WERI-Rb-1 (cell line): Measurements from ENCODE around the gene SEPTIN8.
A peak's percentile ranks its signal among the peaks of the same experiment; 100 is the strongest.

ENCODE experiments used
- DNase-seq: peaks from one replicate; pipeline ENCODE4 v3.0.0-alpha.2; 2020
- H3K27ac ChIP-seq: fragments of 250-450 bp; sonication (Bioruptor Pico); 2 replicates; pipeline ENCODE4 v1.5.1; 2020; ENCODE audit warnings: mild to moderate bottlenecking, moderate library complexity
- H3K27me3 ChIP-seq: fragments of 250-450 bp; sonication (Bioruptor Pico); 2 replicates; pipeline ENCODE4 v1.5.1; 2021; ENCODE audit warnings: mild to moderate bottlenecking, low read depth, moderate library complexity; ENCODE audit not compliant: insufficient read depth, severe bottlenecking
- H3K36me3 ChIP-seq: fragments of 250-450 bp; sonication (Bioruptor Pico); 2 replicates; pipeline ENCODE4 v1.5.1; 2020; ENCODE audit warnings: mild to moderate bottlenecking, moderate library complexity
- H3K4me3 ChIP-seq: 2 replicates; pipeline ENCODE4 v1.5.1; 2011; ENCODE audit warnings: low read depth, mild to moderate bottlenecking, control low read depth, low read length
- H3K9me3 ChIP-seq: fragments of 250-450 bp; sonication (Bioruptor Pico); 2 replicates; pipeline ENCODE4 v1.5.1; 2021; ENCODE audit warnings: mild to moderate bottlenecking, moderate library complexity; ENCODE audit not compliant: severe bottlenecking
- CTCF ChIP-seq: IDR thresholded peaks from 2 replicates; pipeline ENCODE4 v1.5.1; 2011; ENCODE audit warnings: low read depth, mild to moderate bottlenecking, control low read depth, inconsistent platforms, low read length

SEPTIN8 gene

GRCh38 chr5:132753135-132753987 is 23.7 kb downstream of the SEPTIN8 start:
- peak; percentile 57 for TF ChIP-seq CTCF
- Histone ChIP-seq H3K4me3 (no peak overlapping the region), H3K27ac (no peak overlapping the region), H3K9me3 (no peaks in the 10 kb centered on the region), H3K36me3 (peaks cover 4% of the 10 kb centered on the region), H3K27me3 (no peaks in the 10 kb centered on the region)
- peak; percentile 57 for DNase-seq

GRCh38 chr5:132752581-132753125 is 24.4 kb downstream of the SEPTIN8 start:
- H3K27ac ChIP-seq = no peak overlapping the region
- H3K36me3 ChIP-seq = no peaks in the 10 kb centered on the region; the same call in 1 of the 2 replicates
- no peak for DNase-seq
- TF ChIP-seq CTCF = no peak
- H3K9me3 ChIP-seq = no peaks in the 10 kb centered on the region
- H3K4me3 ChIP-seq = no peak overlapping the region
- no peaks in the 10 kb centered on the region for H3K27me3 ChIP-seq

- H3K36me3 ChIP-seq = no peaks in the 10 kb centered on the region; the same call in 1 of the 2 replicates
- H3K27ac ChIP-seq = no peak overlapping the region
- H3K27me3 ChIP-seq = no peaks in the 10 kb centered on the region
- TF ChIP-seq CTCF = no peak
- H3K4me3 ChIP-seq = no peak overlapping the region
- no peaks in the 10 kb centered on the region for H3K9me3 ChIP-seq
- DNase-seq = no peak
These were observed 25.0 kb downstream of the SEPTIN8 start for GRCh38 chr5:132751971-132752580.

GRCh38 chr5:132751444-132751843 is 25.6 kb downstream of the SEPTIN8 start:
- no peak overlapping the region for H3K27ac ChIP-seq
- H3K4me3 ChIP-seq = no peak overlapping the region
- no peak for TF ChIP-seq CTCF
- no peaks in the 10 kb centered on the region for H3K27me3 ChIP-seq
- no peaks in the 10 kb centered on the region for H3K36me3 ChIP-seq
- no peaks in the 10 kb centered on the region for H3K9me3 ChIP-seq
- no peak for DNase-seq

- H3K4me3 ChIP-seq = no peak overlapping the region
- no peaks in the 10 kb centered on the region for H3K36me3 ChIP-seq
- no peak overlapping the region for H3K27ac ChIP-seq
- H3K9me3 ChIP-seq = no peaks in the 10 kb centered on the region
- H3K27me3 ChIP-seq = no peaks in the 10 kb centered on the region
- no peak for DNase-seq
- TF ChIP-seq CTCF = no peak
These were observed 26.4 kb downstream of the SEPTIN8 start for GRCh38 chr5:132750471-132751230.
